NCI-H1694 (cell line): Measurements from ENCODE around the gene ASB6.

Source experiments
- DNase-seq: peaks from one replicate; lab custom pipeline; 2025; lab: John Stamatoyannopoulos, UW

Gene ASB6

DNA sequence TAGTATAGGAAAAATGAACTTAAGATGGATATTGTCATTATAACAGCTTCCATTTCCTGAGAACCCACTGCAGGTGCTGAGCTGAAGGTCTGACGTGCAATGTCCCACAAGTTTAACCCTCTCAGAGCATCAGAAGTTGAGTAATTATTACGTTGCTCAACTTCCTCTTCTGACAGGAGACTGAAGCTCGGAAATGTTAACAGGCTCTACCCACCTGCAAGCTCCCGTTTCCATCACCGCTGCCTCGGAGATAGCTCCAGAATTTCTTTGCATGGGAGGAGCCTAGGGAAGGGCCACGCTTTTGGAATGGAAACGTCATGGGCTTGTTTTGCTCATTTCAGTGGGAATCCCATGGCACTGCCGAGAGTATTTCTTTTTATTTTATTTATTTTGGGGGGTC, 17.0 kb downstream of the ASB6 start:
- DNase-seq = no peak

DNA sequence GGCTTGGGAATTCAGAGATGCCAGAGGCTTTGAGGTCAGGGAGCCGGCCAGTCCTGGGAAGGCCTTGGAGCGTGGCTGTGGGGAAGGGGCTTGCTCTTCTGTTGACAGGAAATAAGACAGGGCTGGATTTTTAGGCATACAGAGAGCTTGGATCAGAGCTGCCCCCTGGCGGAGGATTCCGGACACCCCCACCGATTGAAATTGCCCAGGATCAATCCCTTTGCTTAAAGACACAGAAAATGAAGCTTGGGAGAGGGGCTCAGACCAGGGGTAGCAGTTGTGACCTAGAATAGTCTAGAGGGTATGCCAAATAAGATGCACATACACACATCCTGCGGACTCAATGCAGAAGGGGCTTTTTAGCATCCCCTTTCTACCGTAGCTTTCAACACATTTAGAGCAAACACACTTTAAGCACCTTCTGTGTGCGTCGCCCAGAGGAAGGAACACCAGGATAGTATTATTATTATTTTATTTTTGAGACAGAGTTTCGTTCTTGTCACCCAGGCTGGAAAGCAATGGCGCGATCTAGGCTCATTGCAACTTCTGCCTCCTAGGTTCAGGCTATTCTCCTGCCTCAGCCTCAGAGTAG, 17.7 kb downstream of the ASB6 start:
- peak; percentile 57 for DNase-seq

DNA sequence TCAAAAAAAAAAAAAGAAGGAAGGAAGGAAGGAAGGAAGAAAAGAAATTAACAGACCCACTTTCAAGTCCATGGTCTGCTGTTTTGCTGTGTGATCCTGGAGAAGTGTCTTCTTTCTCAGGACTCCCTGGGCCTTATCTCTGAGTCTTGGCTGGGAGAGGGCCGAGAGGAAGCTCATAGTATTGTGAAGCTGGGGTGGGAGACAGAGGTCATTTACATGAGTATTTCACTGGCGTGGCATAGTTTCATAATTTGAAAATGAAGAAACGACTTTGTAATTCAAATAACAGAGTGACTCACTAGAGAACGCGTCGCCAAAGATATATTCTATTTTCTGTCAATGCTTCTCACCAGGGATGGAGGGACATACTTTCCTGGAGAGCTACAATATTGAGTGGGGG, 18.6 kb downstream of the ASB6 start:
- no peak for DNase-seq

- no peak for DNase-seq
Measured at GRCh38 chr9:129620669-129621295, 21.2 kb downstream of the ASB6 start, which contains the start of gene C9orf50. TSS of gene C9orf50 (minus strand) at chr9:129621101. CDS start at chr9:129620574, 527 bp downstream.

DNA sequence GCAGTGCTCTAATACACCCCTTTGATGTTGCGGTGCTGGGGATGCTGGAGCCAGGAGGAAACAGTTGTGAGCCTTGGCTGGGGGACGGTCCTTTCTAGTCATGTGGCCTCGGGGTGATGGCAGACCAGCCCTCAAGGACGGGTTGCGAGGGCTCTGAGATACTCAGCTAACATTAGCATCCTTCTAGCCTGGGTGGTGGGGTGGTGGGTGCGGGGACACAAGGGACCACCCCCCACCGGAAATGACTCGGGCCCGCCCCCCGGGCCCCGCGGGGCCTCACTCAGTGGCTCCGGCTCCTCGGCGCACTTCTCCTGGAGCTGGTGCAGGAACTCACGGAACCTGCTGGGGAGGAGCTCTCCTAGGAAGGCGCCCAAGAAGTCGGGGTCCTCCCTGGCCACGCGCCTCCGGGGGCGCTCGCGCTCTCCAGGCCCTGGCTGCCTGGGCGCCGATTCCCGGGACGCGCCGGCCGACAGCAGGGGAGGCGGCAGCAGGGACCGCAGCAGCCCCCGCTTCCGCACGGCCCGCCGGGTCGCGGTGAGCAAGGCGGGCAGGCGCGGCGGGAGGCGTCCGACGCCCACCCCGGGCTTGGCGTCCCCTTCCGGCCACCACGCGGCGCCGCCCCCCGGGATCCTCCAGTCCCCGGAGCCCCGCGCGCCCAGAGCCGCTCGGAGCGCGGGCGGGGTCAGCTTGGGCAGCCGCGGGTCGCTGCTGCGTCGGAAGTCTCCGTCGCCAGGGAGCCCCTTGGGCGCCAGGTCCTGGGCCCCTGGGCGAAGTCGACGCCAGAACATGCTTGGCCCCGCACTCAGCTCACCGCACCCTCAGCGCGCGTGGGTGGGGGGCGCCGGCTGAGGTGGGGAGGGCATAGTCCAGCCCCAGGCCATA, 21.9 kb downstream of the ASB6 start:
- no peak for DNase-seq

- DNase-seq = no peak
Measured at GRCh38 chr9:129617167-129617566, 24.8 kb downstream of the ASB6 start.

DNA sequence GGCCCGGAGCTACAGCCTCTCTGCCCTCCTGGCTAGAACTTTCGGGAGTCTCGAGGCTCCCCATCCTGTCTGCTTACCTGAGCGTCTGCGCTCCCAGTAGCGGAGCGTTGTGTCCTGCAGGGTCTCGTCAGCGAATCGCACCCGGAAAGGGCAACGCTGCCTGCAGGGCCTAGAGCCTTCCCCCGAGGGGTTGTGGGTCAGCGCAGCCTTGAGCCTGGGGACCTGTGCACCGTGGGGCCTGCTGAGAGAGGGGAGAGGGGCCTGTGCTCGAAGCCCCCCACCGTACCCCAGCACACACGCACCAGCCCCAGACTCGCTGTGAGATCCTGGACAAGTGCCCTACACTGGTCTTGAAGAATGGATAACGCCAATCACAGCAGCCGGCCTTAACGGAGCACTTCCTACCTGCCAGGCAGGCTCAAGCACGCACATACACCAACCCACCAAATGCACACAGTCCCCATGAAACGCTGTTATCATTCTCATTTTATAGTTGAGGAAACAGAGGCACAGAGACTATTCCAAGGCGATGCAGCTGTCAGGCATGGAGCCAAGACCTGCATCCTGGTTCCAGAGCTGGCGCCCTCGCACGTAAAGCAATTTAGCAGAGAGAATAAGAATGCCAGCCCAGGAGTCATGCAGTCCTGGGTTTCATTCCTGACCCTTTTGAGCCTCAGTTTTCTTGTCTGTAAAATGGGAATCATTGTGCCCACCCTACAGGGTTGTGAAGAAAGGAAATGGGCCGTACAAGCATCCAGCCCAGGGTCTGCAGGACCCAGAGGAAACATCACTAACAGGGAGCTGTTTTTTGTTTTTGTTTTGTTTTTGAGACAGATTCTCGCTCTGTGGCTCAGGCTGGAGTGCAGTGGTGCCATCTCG, 26.3 kb downstream of the ASB6 start:
- no peak for DNase-seq

DNA sequence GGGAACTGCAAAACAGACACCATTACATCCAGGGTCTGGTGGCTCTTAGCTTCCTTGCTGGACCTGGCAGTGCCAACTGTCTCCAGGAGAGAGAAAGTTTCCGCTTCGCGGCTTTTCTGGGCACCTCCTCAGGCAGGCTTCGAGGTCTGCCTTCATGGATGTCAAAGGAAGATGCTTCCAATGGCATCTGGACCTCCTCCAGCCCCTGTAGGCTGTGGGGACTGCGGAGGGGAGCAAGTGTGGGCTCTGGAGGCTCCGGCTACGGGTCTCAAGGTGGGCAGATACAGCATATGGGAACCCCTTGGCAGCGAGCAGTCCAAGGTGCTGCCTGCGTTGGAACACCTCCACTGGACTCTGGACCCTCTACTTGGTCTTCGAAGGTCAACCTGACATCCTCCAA, 27.0 kb downstream of the ASB6 start:
- DNase-seq = no peak

GRCh38 chr9:129613520-129614175, 28.3 kb downstream of the ASB6 start:
- no peak for DNase-seq

DNA sequence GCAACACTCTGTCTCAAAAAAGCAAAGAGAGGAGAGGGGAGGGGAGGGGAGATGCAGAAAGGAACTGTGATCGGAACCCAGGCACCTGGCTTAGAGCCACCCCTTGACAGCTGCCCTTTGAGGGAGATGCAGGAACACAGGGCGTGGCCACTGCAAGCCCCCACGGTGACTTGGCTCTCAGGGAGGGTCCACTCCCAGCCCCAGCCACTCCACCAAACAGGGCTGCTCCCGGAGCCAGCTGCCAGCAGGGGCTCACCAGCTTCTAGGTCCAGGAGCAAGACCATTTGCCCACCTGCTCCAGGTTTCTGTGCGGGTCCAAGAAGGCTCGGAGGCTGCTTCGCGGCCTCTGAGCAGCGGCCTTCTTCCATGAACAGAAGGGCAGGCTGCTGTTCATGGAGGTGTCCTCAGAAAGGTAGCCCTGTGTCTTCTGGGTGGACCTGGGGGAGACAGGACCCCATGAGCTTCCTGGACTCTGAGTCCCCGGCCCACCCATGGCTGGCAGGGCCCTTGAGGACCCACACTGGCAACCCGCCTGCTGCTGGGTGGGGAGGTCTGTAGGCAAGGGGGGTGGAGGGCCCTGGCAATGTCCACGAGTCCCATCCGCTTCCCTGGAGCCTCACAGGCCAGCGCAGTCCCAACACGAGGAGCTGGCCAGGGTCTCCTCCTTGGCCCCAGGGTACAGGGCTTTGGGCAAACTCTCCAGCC, 29.0 kb downstream of the ASB6 start:
- DNase-seq = no peak

- no peak for DNase-seq
Measured at GRCh38 chr9:129612123-129612522, 29.8 kb downstream of the ASB6 start.

GRCh38 chr9:129611307-129611800, 30.6 kb downstream of the ASB6 start:
- DNase-seq = no peak

- DNase-seq = peak; percentile 43
Measured at GRCh38 chr9:129610473-129611306, 31.3 kb downstream of the ASB6 start.

DNA sequence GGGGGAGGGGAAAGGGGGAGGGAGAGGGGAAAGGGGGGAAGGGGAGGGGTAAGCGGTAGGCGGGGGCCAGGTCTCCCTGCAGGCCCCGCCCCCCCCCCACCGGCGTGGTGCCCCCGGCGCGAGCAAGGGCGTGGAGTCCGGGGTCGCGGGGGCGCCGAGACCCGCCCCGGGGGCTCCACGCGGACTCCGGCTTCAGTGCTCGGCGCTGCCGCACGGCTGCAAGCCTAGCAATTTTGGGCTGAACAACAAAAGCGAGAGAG, 31.8 kb downstream of the ASB6 start:
- no peak for DNase-seq

DNA sequence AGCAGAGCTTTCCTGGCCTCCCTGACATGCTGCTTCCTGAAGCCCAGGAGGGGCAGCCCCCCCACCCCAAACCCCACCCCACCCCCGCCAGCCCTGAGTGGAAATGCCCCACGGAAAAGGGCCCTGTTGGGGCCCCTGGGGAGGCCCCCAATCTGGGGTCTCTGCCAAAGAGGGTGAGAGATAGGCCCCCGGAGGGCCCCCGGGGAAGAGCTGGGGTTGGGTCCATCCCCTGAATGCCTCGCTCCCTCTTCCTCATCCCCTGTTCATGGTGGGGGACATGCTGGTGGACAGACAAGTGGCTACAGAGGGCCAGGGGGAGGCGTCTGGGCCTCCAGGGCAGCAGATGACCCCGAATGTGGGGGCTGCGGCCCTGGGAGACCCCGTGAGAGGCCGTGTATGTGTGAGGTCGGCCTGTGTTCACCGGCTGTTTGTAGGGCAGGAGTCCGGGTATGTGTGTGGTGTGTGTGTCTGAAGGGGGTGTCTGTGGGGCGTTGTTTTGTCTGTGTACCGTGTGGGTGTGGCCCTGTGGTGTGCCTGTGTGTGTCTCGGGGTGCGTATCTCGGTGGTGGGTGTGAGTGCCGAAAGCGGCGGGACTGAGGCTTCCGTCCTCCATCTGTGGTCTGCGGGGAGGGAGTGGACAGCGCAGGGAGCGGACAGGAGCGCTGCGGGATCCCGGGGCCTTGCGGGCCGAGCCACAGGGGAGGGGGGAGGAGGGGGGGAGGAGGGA, 32.3 kb downstream of the ASB6 start:
- no peak for DNase-seq

- DNase-seq = no peak
Measured at GRCh38 chr9:129608561-129609481, 33.1 kb downstream of the ASB6 start.

DNA sequence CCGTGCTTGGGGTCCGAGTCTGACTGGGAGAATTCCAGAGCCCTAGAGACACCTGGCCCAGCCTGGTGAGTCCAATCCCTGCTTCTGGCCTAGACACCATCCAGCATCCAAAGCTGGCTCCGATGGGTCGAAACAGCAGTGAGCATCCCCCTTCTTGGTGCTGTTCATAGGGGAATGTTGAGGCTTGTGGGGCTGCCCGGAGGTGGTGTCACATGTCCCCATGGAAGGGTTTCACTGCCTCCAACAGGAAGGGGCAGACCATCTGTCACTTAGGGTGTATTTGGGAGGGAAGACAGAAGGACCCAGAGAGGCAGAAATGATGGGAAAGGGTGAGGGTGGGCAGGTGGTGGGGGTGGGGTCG, 34.9 kb downstream of the ASB6 start:
- DNase-seq = no peak
